VCaP (cell line): ENCODE data around the gene GTF2E1.

Experiments used
- H3K27ac ChIP-seq: fragments of 450-650 bp; 2 replicates; pipeline ENCODE4 v1.5.1; 2017
- CTCF ChIP-seq: fragments of 450-650 bp; conservative IDR thresholded peaks from 2 replicates; pipeline ENCODE4 v1.5.1; 2017; ENCODE audit warnings: mild to moderate bottlenecking, moderate library complexity

Gene GTF2E1

GRCh38 chr3:120791913-120792312 lies 49.4 kb downstream of the GTF2E1 start:
- no peak for TF ChIP-seq CTCF
- no peak overlapping the region for H3K27ac ChIP-seq

GRCh38 chr3:120793601-120794000 lies 51.1 kb downstream of the GTF2E1 start:
- no peak for TF ChIP-seq CTCF

GRCh38 chr3:120795017-120795648 lies 52.6 kb downstream of the GTF2E1 start:
- no peak for TF ChIP-seq CTCF
- H3K27ac ChIP-seq = no peak overlapping the region

More at GRCh38 chr3:120793601-120794000, 51.1 kb downstream of the GTF2E1 start:
- no peak overlapping the region for H3K27ac ChIP-seq

- H3K27ac ChIP-seq = no peak overlapping the region
- no peak for TF ChIP-seq CTCF
These were observed 53.4 kb downstream of the GTF2E1 start for GRCh38 chr3:120795959-120796358.

- no peak for TF ChIP-seq CTCF
- no peak overlapping the region; the same call in 1 of the 2 replicates for H3K27ac ChIP-seq
These were observed 54.4 kb downstream of the GTF2E1 start for GRCh38 chr3:120796976-120797375.

GRCh38 chr3:120797857-120798256 lies 55.3 kb downstream of the GTF2E1 start:
- TF ChIP-seq CTCF = no peak
- no peak overlapping the region for H3K27ac ChIP-seq

- TF ChIP-seq CTCF = no peak
- H3K27ac ChIP-seq = no peak overlapping the region
These were observed 55.8 kb downstream of the GTF2E1 start for GRCh38 chr3:120798346-120798745.
